ENCODE data around the gene GGN. TPM values are rescaled to one million over a fixed set of nuclear protein-coding genes. Genes with fewer than 3 reads are reported as not detected.

The GGN gene
- total RNA-seq, 2 experiments from 2014 or later, result not detected

DNA sequence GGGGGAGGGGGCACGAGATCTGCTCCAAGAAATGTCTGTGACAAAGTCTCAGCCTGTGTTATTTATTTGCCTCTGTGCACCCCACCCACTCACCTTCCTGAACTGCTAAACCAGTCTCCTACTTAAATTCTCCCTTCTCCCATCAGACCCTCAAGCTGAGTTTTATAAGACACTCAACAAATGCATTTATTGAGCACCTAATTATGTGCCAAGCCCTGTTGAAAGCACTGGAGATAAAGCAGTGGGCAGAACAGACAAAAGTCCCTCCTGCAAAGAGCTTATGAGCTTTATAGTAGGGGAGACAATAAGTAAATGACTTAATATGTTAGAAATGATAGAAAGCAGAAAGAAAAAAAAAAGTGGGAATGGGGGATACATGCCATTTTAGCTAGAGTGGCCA is 11.7 kb upstream of the GGN start:
- intact Hi-C loops (cut with micrococcal nuclease), result no loop called here
- no peak overlapping the region for H3K27ac Mint-ChIP-seq
- H3K4me3 Mint-ChIP-seq, result no peak overlapping the region
- ChIA-PET POLR2A (interaction anchor here (1.8 kb wide), 1 partner anchor 11 kb away, joined by 5 read pairs; the partner anchor contains the start of genes GGN and SPRED3), CTCF (interaction anchor here (0.8 to 0.9 kb wide), 2 partner anchors 235 to 257 kb away, joined by 3 to 4 read pairs; no protein-coding TSS in a partner anchor)
- no peaks in the 10 kb centered on the region for H3K9me3 Mint-ChIP-seq
- peaks cover 3% of the 10 kb centered on the region for H3K27me3 Mint-ChIP-seq
- peaks cover 19% of the 10 kb centered on the region for H3K4me1 Mint-ChIP-seq (ENCODE audit: low read depth)
- no peak for ATAC-seq
- TF ChIP-seq, protein P1, sequence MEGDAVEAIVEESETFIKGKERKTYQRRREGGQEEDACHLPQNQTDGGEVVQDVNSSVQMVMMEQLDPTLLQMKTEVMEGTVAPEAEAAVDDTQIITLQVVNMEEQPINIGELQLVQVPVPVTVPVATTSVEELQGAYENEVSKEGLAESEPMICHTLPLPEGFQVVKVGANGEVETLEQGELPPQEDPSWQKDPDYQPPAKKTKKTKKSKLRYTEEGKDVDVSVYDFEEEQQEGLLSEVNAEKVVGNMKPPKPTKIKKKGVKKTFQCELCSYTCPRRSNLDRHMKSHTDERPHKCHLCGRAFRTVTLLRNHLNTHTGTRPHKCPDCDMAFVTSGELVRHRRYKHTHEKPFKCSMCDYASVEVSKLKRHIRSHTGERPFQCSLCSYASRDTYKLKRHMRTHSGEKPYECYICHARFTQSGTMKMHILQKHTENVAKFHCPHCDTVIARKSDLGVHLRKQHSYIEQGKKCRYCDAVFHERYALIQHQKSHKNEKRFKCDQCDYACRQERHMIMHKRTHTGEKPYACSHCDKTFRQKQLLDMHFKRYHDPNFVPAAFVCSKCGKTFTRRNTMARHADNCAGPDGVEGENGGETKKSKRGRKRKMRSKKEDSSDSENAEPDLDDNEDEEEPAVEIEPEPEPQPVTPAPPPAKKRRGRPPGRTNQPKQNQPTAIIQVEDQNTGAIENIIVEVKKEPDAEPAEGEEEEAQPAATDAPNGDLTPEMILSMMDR (IDR thresholded peaks at IDR 0.05), result no peak
- peaks cover 5% of the 10 kb centered on the region for H3K36me3 Mint-ChIP-seq (ENCODE audit: low read depth)
- DNase-seq, result no peak

DNA sequence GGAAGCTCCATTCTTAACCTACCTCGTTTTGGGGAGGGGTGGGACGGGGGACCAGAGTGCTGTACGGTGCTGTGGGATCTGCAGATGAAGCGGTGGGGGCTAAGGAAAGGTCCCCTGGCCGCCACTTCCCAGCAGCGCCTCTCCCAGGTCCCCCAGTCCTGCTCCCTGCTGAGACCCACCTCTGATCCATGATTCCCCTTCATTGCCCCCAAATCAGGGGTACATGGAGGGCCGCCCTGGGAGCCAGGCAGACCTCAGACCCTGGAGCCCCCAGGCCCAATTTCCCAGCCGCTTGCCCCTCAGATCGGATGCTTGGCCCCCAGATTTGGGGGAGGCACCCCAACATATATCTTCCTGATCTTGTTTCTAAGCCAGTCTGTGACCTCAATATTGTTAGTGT is 11.2 kb upstream of the GGN start:
- CTCF ChIA-PET, result interaction anchor here (0.9 kb wide), 1 partner anchor 257 kb away, joined by 3 read pairs; no protein-coding TSS in a partner anchor
- intact Hi-C loops (cut with micrococcal nuclease), result no loop called here
- H3K4me3 Mint-ChIP-seq, result no peak overlapping the region

DNA sequence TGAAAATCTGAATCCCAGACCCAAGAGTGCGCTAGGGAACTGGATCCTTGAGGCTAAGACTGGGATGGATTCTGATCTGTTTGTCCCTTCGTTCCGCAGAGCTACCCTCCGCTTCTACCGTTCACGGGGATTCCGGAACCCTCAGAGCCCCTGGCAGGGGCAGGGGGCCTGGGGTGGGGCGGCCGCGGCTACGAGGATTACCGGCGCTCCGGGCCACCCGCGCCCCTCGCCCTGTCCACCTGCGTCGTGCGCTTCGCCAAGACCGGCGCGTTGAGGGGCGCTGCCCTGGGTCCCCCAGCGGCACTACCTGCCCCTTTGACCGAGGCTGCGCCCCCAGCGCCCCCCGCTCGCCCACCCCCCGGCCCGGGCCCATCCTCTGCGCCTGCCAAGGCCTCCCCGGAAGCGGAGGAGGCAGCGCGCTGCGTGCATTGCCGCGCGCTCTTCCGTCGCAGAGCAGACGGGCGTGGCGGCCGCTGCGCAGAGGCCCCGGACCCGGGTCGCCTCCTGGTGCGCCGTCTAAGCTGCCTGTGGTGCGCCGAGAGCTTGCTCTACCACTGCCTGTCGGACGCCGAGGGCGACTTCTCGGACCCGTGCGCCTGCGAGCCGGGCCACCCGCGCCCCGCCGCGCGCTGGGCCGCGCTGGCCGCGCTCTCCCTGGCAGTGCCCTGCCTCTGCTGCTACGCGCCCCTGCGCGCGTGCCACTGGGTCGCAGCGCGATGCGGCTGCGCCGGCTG is 7.7 kb upstream of the GGN start:
- TF ChIP-seq, protein P1 (IDR thresholded peaks at IDR 0.05), result no peak
- peak; percentile 78 for ATAC-seq
- DNase-seq, result peak; percentile 54
- H3K4me3 Mint-ChIP-seq, result peak overlapping the region; percentile 71
- H3K27me3 Mint-ChIP-seq, result peaks cover 16% of the 10 kb centered on the region
- ChIA-PET POLR2A (interaction anchor here (1.1 to 2.6 kb wide), 3 partner anchors 9 to 15 kb away, joined by 5 to 11 read pairs (median 7); no protein-coding TSS in a partner anchor), CTCF (interaction anchor here (0.6 to 1.1 kb wide), 2 partner anchors 19 to 497 kb away, joined by 3 read pairs; no protein-coding TSS in a partner anchor)
- intact Hi-C loops (cut with micrococcal nuclease), result no loop called here
- no peaks in the 10 kb centered on the region for H3K9me3 Mint-ChIP-seq
- H3K4me1 Mint-ChIP-seq (ENCODE audit: low read depth), result peaks cover 18% of the 10 kb centered on the region
- peaks cover 5% of the 10 kb centered on the region for H3K36me3 Mint-ChIP-seq (ENCODE audit: low read depth)
- peak overlapping the region; percentile 56 for H3K27ac Mint-ChIP-seq

More for the DNA sequence above, 11.2 kb upstream of the GGN start:
- no peak overlapping the region for H3K27ac Mint-ChIP-seq
- no peaks in the 10 kb centered on the region for H3K9me3 Mint-ChIP-seq
- POLR2A ChIA-PET, result interaction anchor here (1.8 kb wide), 1 partner anchor 11 kb away, joined by 5 read pairs; the partner anchor contains the start of genes GGN and SPRED3
- TF ChIP-seq, protein P1 (IDR thresholded peaks at IDR 0.05), result no peak
- peaks cover 5% of the 10 kb centered on the region for H3K36me3 Mint-ChIP-seq (ENCODE audit: low read depth)
- peaks cover 4% of the 10 kb centered on the region for H3K27me3 Mint-ChIP-seq
- ATAC-seq (no peak), DNase-seq (no peak)
- peaks cover 21% of the 10 kb centered on the region for H3K4me1 Mint-ChIP-seq (ENCODE audit: low read depth)

DNA sequence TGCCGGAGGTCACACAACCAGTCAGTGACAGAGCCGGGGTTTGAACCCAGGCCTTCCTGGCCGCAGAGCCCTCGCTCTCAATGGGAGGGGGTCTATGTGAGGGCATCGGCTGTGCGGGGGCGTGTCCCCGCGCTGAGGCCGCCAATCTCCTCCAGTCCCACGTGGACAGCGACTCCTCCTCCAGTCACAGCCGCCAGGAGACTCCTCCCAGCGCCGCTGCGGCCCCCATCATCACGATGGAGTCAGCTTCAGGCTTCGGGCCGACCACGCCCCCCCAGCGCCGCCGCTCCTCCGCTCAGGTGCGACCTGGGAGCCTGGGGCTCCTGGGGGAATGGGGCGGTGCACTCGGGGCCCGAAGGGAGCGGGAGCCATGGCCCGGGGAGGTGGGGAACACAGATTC is 6.7 kb upstream of the GGN start:
- Mint-ChIP-seq H3K4me1 (ENCODE audit: low read depth) (peaks cover 20% of the 10 kb centered on the region), H3K36me3 (ENCODE audit: low read depth) (peaks cover 5% of the 10 kb centered on the region), H3K9me3 (no peaks in the 10 kb centered on the region), H3K4me3 (peak overlapping the region; percentile 71), H3K27me3 (peaks cover 19% of the 10 kb centered on the region), H3K27ac (peak overlapping the region; percentile 56)
- DNase-seq (peak; percentile 92), ATAC-seq (peak; percentile 87)
- POLR2A ChIA-PET, result interaction anchor here (0.9 to 2.6 kb wide), 5 partner anchors 9 to 17 kb away, joined by 3 to 11 read pairs (median 7); no protein-coding TSS in a partner anchor
- CTCF ChIA-PET, result interaction anchor here (1.1 to 2.8 kb wide), 3 partner anchors 8 to 20 kb away, joined by 3 to 21 read pairs (median 5); partner anchors contain the start of genes FAM98C and PSMD8
- intact Hi-C loops (cut with micrococcal nuclease), result no loop called here
- TF ChIP-seq, protein P1 (IDR thresholded peaks at IDR 0.05), result no peak
